ENCODE results near the gene PEMT. TPM values are rescaled to one million over a fixed set of nuclear protein-coding genes. Genes with fewer than 3 reads are reported as not detected.

The PEMT gene
- total and polyA plus RNA-seq, 2 of the 8 experiments (the other 6 are each of a cell fraction or from before 2014, with no cell fraction given), result 42.0 to 118 TPM

DNA sequence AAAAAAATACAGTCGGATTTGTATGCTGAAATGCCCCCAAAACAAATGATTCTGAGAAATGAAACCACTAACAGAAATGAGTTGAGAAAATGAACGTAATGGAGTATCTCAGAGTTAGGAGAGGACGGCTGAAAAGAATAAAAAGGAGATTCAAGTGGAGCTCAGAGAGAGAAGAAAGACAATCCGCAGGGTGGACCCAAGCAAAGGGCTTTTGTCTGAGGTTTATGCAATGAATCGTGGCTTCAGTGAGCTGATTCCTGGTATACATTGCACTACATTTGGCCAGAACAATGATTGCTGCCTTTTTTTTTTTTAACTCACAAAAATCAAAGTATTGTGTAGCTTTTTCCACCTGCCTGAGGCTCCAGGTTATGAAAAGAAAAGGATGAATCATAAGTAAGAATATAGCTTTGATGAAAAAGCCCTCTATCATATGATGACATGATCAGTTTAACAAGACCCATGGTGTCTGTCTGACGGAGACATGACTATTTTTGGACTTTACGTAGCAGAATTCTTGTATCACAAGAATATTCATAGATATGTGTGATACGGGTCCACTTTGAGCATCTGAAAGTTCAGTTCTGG is 119.1 kb downstream of the PEMT start:
- Histone ChIP-seq H3K4me3 (ENCODE audit: extremely low read depth in 1 of 4, insufficient read depth in 2 of 4, low read depth in 3 of 4, low read length in 4 of 4) (no peak overlapping the region), H3K4me1 (replicated peaks in 1 of 4; ENCODE audit: control insufficient read depth in 3 of 4, insufficient read depth in 4 of 4, low read length in 3 of 4) (no peaks in the 10 kb centered on the region), H2BK12ac (ENCODE audit: low read depth, low read length) (no peak overlapping the region), H2AK5ac (ENCODE audit: low read depth, low read length) (no peak overlapping the region), H2BK20ac (ENCODE audit: low read length) (no peak overlapping the region), H4K5ac (ENCODE audit: insufficient read length, low read depth, low read length) (no peak overlapping the region), H3K18ac (ENCODE audit: extremely low read depth, low read length) (no peak overlapping the region), H3K27ac (ENCODE audit: low read depth, low read length) (no peak overlapping the region), H2BK5ac (ENCODE audit: low read depth, low read length) (no peak overlapping the region), H3K23ac (ENCODE audit: insufficient read length) (no peak overlapping the region), H3K79me1 (ENCODE audit: low read depth, low read length) (no peaks in the 10 kb centered on the region), H4K91ac (replicated peaks; ENCODE audit: insufficient read length, low read length) (no peak overlapping the region), H2AFZ (ENCODE audit: low read length) (no peak overlapping the region), H2BK15ac (ENCODE audit: low read length) (no peak overlapping the region), H3K4me2 (ENCODE audit: insufficient read depth in 1 of 2, low read depth in 2 of 2, low read length in 2 of 2) (no peak overlapping the region), H3K36me3 (ENCODE audit: control insufficient read depth in 2 of 4, insufficient read depth in 4 of 4, low read length in 3 of 4) (no peaks in the 10 kb centered on the region), H3K27me3 (replicated peaks in 1 of 4; ENCODE audit: control insufficient read depth in 3 of 4, extremely low read depth in 1 of 4, insufficient read depth in 3 of 4, low read length in 3 of 4) (peaks cover 0 to 4% (median 0%) of the 10 kb centered on the region in 4 experiments; a peak in 2 of 7 replicates), H3K56ac (replicated peaks; ENCODE audit: insufficient read length, low read depth, low read length) (no peak overlapping the region), H3K14ac (ENCODE audit: insufficient read length) (no peak overlapping the region), H3K9me3 (ENCODE audit: insufficient read depth in 2 of 2, low read depth in 1 of 2, low read length in 1 of 2) (no peaks in the 10 kb centered on the region), H3K23me2 (ENCODE audit: low read depth, low read length) (peaks cover 3% of the 10 kb centered on the region; the same call in 1 of the 2 replicates), H3K4ac (replicated peaks; ENCODE audit: insufficient read length, low read depth, low read length) (no peak overlapping the region), H4K20me1 (replicated peaks in 1 of 2; ENCODE audit: control insufficient read depth in 1 of 2, insufficient read depth in 2 of 2, low read length in 2 of 2) (no peaks in the 10 kb centered on the region), H3K79me2 (ENCODE audit: control insufficient read depth in 1 of 2, insufficient read depth in 2 of 2, low read length in 2 of 2) (peaks cover 0 to 4% of the 10 kb centered on the region in 2 experiments; a peak in 2 of 4 replicates), H3K9ac (replicated peaks in 1 of 4; ENCODE audit: extremely low read depth in 1 of 4, low read depth in 3 of 4, low read length in 3 of 4) (no peak overlapping the region), H4K8ac (ENCODE audit: extremely low read depth, insufficient read depth, low read length) (no peak overlapping the region), H2BK120ac (replicated peaks; ENCODE audit: low read depth, low read length) (no peak overlapping the region)
- no peak for FAIRE-seq
- POLR2A ChIA-PET (ENCODE audit: partially characterized antibody), result interaction anchor here (0.9 kb wide), 1 partner anchor 10 kb away, joined by 4 read pairs; no protein-coding TSS in a partner anchor
- CTCF ChIA-PET (ENCODE audit: partially characterized antibody), result interaction anchor here (0.6 to 1.9 kb wide), 5 partner anchors 9 to 775 kb away, joined by 3 to 6 read pairs (median 3); no protein-coding TSS in a partner anchor
- 76% methylated on average over 8 of the region's 8 CpGs; no CpG with 5 or more reads in 1 of the 2 experiments for WGBS, 2 experiments (ENCODE audit: extremely low coverage in 1 of 2, insufficient coverage in 1 of 2, insufficient read length in 1 of 2, insufficient replicate concordance in 2 of 2, low coverage in 1 of 2, low lambda C conversion rate in 2 of 2, missing lambda C conversion rate in 1 of 2)
- no peak for DNase-seq (ENCODE audit: low read depth in 1 of 2, low spot score in 2 of 2)
- TF ChIP-seq, protein P1, sequence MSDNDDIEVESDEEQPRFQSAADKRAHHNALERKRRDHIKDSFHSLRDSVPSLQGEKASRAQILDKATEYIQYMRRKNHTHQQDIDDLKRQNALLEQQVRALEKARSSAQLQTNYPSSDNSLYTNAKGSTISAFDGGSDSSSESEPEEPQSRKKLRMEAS (IDR thresholded peaks at IDR 0.05), result no peak
- TF ChIP-seq YY1 (IDR thresholded peaks at IDR 0.05; ENCODE audit: low read depth, low read length) (no peak), ASH2L (IDR thresholded peaks at IDR 0.05; ENCODE audit: low read length) (no peak), PHF8 (conservative IDR thresholded peaks at IDR 0.05; ENCODE audit: low read depth, low read length) (no peak), SAP30 (IDR thresholded peaks at IDR 0.05; ENCODE audit: insufficient read depth, insufficient replicate concordance, low read length) (no peak), GABPA (IDR thresholded peaks at IDR 0.05; ENCODE audit: borderline replicate concordance, insufficient read depth, low read length) (no peak), EP300 (IDR thresholded peaks at IDR 0.05; ENCODE audit: borderline replicate concordance in 1 of 2, low read depth in 2 of 2, low read length in 2 of 2) (no peak), CTBP2 (IDR thresholded peaks at IDR 0.05; ENCODE audit: borderline replicate concordance, insufficient read depth, insufficient read length, low read length) (no peak), SP1 (IDR thresholded peaks at IDR 0.05; ENCODE audit: low read depth, low read length) (no peak), BACH1 (IDR thresholded peaks at IDR 0.05; ENCODE audit: low read length) (no peak), KDM1A (IDR thresholded peaks at IDR 0.05; ENCODE audit: borderline replicate concordance, low read length) (no peak)
- TF ChIP-seq, protein P2, sequence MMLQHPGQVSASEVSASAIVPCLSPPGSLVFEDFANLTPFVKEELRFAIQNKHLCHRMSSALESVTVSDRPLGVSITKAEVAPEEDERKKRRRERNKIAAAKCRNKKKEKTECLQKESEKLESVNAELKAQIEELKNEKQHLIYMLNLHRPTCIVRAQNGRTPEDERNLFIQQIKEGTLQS (IDR thresholded peaks at IDR 0.05; ENCODE audit: insufficient read depth, low read depth, low read length), result no peak

Data from H1 (cell line).